HepG2 (cell line): ENCODE measurements around the gene ART1. TPM values are rescaled to one million over a fixed set of nuclear protein-coding genes. Genes with fewer than 3 reads are reported as not detected.
"Not testable (repeated sequence)": the region's sequence is repeated elsewhere in the genome, so short reads cannot be mapped to it uniquely, and the experiment has no call there.

ENCODE experiments used
- ATAC-seq: fragments of 200-7000 bp; cut with Tn5 transposase; 3 replicates; pipeline ENCODE4 v1.9.1; 2020; ENCODE audit warnings: mild to moderate bottlenecking, moderate library complexity
- BruUV-seq: library from RNA; stranded (reverse); fragments of 400-500 nt; replicated peaks from 2 replicates; lab custom pipeline; 2021; lab: Mats Ljungman, UMichigan
- CTCF ChIA-PET: fragments of 300-600 bp; formaldehyde crosslinking; extraction: SDS; loops from one replicate; lab custom pipeline; 2021; ENCODE audit warnings: low total read pairs, inconsistent platforms, low intra/inter-chr PET ratio; lab: Yijun Ruan, JAX
- POLR2A ChIA-PET: fragments of 350-600 bp; sonication (Branson Sonifier 250); formaldehyde crosslinking; loops from one replicate; lab custom pipeline; 2020; ENCODE audit warnings: antibody characterized with exemption, inconsistent platforms; lab: Yijun Ruan, JAX
- DNase-seq: peaks from one replicate; pipeline ENCODE4 v3.0.0-alpha.2; 2015; ENCODE audit warnings: low spot score
- FAIRE-seq: peaks from 3 replicates; lab custom pipeline; 2011; peaks lifted over from hg19 to GRCh38; lab: Jason Lieb, UNC
- H2AFZ ChIP-seq: one replicate; pipeline ENCODE4 v1.6.1; 2011; ENCODE audit warnings: low read length, inconsistent platforms
- H3K27ac ChIP-seq: fragments of 300-600 bp; 3 replicates; pipeline ENCODE4 v1.8.0; 2011; ENCODE audit warnings: mixed run types, mild to moderate bottlenecking, mixed read lengths, low read length, inconsistent platforms; ENCODE audit not compliant: insufficient read depth; ENCODE audit errors: extremely low read length
- H3K27me3 ChIP-seq, 2 experiments: fragments of 200-600 bp in 1 of 2; 2 replicates in 1 of 2; 3 replicates in 1 of 2; pipeline versions ENCODE4 v1.6.0 to v1.8.0; 2011; ENCODE audit warnings: low read length in 2 of 2, mild to moderate bottlenecking in 2 of 2, moderate library complexity in 2 of 2, inconsistent platforms in 1 of 2; ENCODE audit not compliant: insufficient read depth in 2 of 2, control insufficient read depth in 1 of 2
- H3K36me3 ChIP-seq, 2 experiments: fragments of 200-600 bp in 1 of 2; replicated peaks in 1 of 2; 2 replicates in 1 of 2; 3 replicates in 1 of 2; pipeline versions ENCODE4 v1.5.1 to v1.8.0; 2011; ENCODE audit warnings: low read length in 2 of 2, inconsistent platforms in 1 of 2; ENCODE audit not compliant: insufficient read depth in 2 of 2, control insufficient read depth in 1 of 2
- H3K4me1 ChIP-seq: 2 replicates; pipeline ENCODE4 v1.5.1; 2012; ENCODE audit warnings: low read length, inconsistent platforms; ENCODE audit not compliant: insufficient read depth
- H3K4me2 ChIP-seq: 2 replicates; pipeline ENCODE4 v1.6.0; 2011; ENCODE audit warnings: low read depth, low read length, inconsistent platforms
- H3K4me3 ChIP-seq, 3 experiments: fragments of 200-600 bp in 1 of 3; sonication (generic), shearing (Covaris generic) in 1 of 3; replicated peaks in 1 of 3; 2 replicates each; pipeline ENCODE4 v1.5.1; 2011 to 2016; ENCODE audit warnings: low read length in 3 of 3, inconsistent platforms in 2 of 3, low read depth in 2 of 3, mild to moderate bottlenecking in 2 of 3, control low read depth in 1 of 3, mixed read lengths in 1 of 3; ENCODE audit not compliant: insufficient read depth in 1 of 3
- H3K79me2 ChIP-seq: one replicate; pipeline ENCODE4 v1.6.1; 2011; ENCODE audit warnings: low read length, inconsistent platforms; ENCODE audit not compliant: insufficient read depth
- H3K9ac ChIP-seq: 2 replicates; pipeline ENCODE4 v1.6.0; 2011; ENCODE audit warnings: mild to moderate bottlenecking, low read depth, low read length, inconsistent platforms; ENCODE audit not compliant: insufficient read depth
- H3K9me3 ChIP-seq: 2 replicates; pipeline ENCODE4 v1.5.1; 2012; ENCODE audit warnings: mild to moderate bottlenecking, low read length
- H4K20me1 ChIP-seq: 2 replicates; pipeline ENCODE4 v1.6.0; 2011; ENCODE audit warnings: inconsistent platforms, mild to moderate bottlenecking, low read length, moderate library complexity; ENCODE audit not compliant: insufficient read depth
- ESRRA ChIP-seq: sonication (generic); formaldehyde crosslinking; IDR thresholded peaks from 2 replicates; pipeline ENCODE4 v1.5.1; 2020; ENCODE audit warnings: mild to moderate bottlenecking, low read depth, missing genetic modification reagents
- KMT2A ChIP-seq: sonication (generic); formaldehyde crosslinking; IDR thresholded peaks from 2 replicates; pipeline ENCODE4 v1.4.0; 2020; ENCODE audit warnings: missing genetic modification reagents
- NONO ChIP-seq, 2 experiments: fragments of 450-650 bp in 1 of 2; sonication (generic) in 1 of 2; formaldehyde crosslinking in 1 of 2; IDR thresholded peaks in 1 of 2; conservative IDR thresholded peaks in 1 of 2; 2 replicates each; pipeline versions ENCODE4 v1.6.1 to v1.8.0; 2017 to 2022; ENCODE audit warnings: mild to moderate bottlenecking in 1 of 2, missing genetic modification reagents in 1 of 2, moderate library complexity in 1 of 2
- SP140L ChIP-seq: sonication (generic); formaldehyde crosslinking; IDR thresholded peaks from 2 replicates; pipeline ENCODE4 v1.4.0; 2020; ENCODE audit warnings: missing genetic modification reagents, borderline replicate concordance
- SRSF1 ChIP-seq: fragments of 200-400 bp; formaldehyde crosslinking; optimal IDR thresholded peaks from 2 replicates; pipeline ENCODE3; 2017; ENCODE audit warnings: mild to moderate bottlenecking, low read depth, low read length, moderate library complexity
- WGBS: methylation state at CpG from one replicate; pipeline ENCODE4 v1.1.6; 2017; ENCODE audit warnings: low lambda C conversion rate; 5-methylcytosine and 5-hydroxymethylcytosine counted together
- in situ Hi-C: cut with HindIII; loops from 2 replicates; pipeline ENCODE4 v1.10.0; 2017; ENCODE audit warnings: low pct_unique_long_range_greater_than_20kb; ENCODE audit not compliant: extremely low pct_ligation_motif_present
- intact Hi-C: fragments of 100-400 bp; cut with micrococcal nuclease; formaldehyde crosslinking; loops from one replicate; pipeline ENCODE4 v1.10.0; 2022; ENCODE audit not compliant: unreplicated experiment
- polyA plus RNA-seq, 8 experiments: library from polyadenylated mRNA; depleted of rRNA in 3 of 8; stranded (reverse) in 7 of 8; unstranded in 1 of 8; fragments of >200 nt; fragmentation: Illumina TruSeq in 4 of 8; extraction: Trizol in 4 of 8; gene quantifications; 2 replicates each; pipeline versions ENCODE4 v1.2.1 to v1.2.3, GENCODE V29; 2011 to 2016; ENCODE audit warnings: low read depth in 4 of 8, missing spikeins in 1 of 8, mixed read lengths in 1 of 8; ENCODE audit not compliant: insufficient read depth in 1 of 8
- total RNA-seq, 5 experiments: library from RNA; depleted of rRNA; stranded (reverse); fragments of >200 nt; fragmentation: Illumina TruSeq; extraction: Trizol; gene quantifications; 2 replicates each; pipeline ENCODE4 v1.2.3, GENCODE V29; 2016; ENCODE audit warnings: low read depth in 1 of 5

Gene ART1
- total and polyA plus RNA-seq, 2 of the 13 experiments (the other 11 are each of a cell fraction or from before 2014, with no cell fraction given): not detected

DNA sequence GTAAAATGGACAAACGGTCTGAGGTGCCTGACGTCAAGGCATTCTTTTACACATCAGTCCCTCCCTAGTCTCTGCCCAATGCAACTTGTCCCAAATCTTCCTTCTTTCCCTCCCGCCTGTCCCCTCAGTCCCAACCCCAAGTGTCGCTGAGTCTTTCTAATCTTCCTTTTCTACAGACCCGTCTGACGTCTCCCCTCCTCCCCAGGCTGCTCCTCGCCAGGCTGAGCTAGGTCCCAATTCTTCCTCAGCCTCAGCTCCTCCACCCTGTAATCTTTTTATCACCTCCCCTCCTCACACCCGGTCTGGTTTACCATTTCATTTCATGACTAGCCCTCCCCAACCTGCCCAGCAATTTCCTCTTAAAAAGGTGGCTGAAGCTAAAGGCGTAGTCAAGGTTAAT is 4.4 kb downstream of the ART1 start:
- CTCF ChIA-PET, H4K20me1 ChIP-seq, DNase-seq, H3K4me1 ChIP-seq, H3K4me3 ChIP-seq, H3K9me3 ChIP-seq, POLR2A ChIA-PET, ATAC-seq, BruUV-seq, H2AFZ ChIP-seq, H3K4me2 ChIP-seq, H3K79me2 ChIP-seq, H3K36me3 ChIP-seq, intact Hi-C loops, in situ Hi-C loops, H3K9ac ChIP-seq, H3K27ac ChIP-seq, FAIRE-seq: not testable (repeated sequence)
- WGBS: 19% methylated on average over 9 of the region's 9 CpGs
- H3K27me3 ChIP-seq: peaks cover 1 to 21% of the 10 kb centered on the region in 2 experiments; a peak in 4 of 5 replicates

DNA sequence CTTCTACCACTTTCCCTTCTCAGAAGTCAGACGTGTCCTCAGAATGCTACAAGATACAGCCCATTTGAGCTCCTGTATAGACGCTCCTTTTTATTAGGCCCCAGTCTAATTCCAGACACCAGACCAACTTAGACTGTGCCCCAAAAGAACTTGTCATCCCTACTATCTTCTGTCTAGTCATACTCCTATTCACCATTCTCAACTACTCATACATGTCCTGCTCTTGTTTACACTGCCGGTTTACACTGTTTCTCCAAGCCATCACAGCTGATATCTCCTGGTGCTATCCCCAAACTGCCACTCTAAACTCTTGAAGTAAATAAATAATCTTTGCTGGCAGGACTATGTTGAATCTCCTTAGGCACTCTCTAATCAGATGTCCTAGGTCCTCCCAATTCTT is 7.6 kb downstream of the ART1 start:
- H3K9ac ChIP-seq, H3K4me1 ChIP-seq, H3K27ac ChIP-seq, FAIRE-seq, BruUV-seq, CTCF ChIA-PET, DNase-seq, H3K4me2 ChIP-seq, in situ Hi-C loops, POLR2A ChIA-PET, H3K36me3 ChIP-seq, H3K4me3 ChIP-seq, H3K79me2 ChIP-seq, intact Hi-C loops, ATAC-seq, H3K9me3 ChIP-seq, H4K20me1 ChIP-seq, H2AFZ ChIP-seq: not testable (repeated sequence)
- WGBS: 42% methylated on average over 3 of the region's 3 CpGs
- peaks cover 1 to 12% of the 10 kb centered on the region in 2 experiments; a peak in 4 of 5 replicates for H3K27me3 ChIP-seq

DNA sequence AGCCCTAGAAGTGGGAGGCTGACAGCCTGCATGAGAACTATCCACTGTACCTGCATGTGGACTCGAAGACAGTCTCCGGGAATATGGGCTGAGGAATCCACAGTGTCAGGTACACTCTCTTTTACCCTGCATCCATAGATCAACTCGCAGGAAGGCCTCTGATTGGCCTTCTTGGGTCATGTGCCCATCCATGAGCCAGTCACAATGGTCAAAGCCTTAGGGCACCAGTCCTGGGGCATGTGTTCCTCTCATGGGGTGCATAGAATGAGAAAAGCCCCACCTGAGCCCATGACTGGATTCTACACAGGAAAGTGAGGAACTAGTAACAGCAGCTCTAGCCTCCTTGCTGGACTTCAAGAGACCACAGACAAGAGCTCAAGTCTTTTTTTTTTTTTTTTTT is 10.6 kb downstream of the ART1 start:
- DNase-seq (no peak), FAIRE-seq (no peak), ATAC-seq (no peak; the same call in 2 of the 3 replicates)
- peaks cover 2 to 28% of the 10 kb centered on the region in 2 experiments; a peak in 4 of 5 replicates for H3K27me3 ChIP-seq
- no peaks in the 10 kb centered on the region for H4K20me1 ChIP-seq
- ChIA-PET CTCF (no interaction called here), POLR2A (no interaction called here)
- no peak overlapping the region for H2AFZ ChIP-seq
- 6% methylated on average over 2 of the region's 3 CpGs for WGBS
- H3K4me3 ChIP-seq: no peak overlapping the region
- H3K36me3 ChIP-seq: no peaks in the 10 kb centered on the region
- H3K79me2 ChIP-seq: no peaks in the 10 kb centered on the region
- in situ Hi-C loops (no loop called here), intact Hi-C loops (no loop called here)
- H3K9ac ChIP-seq: no peak overlapping the region
- H3K4me1 ChIP-seq: no peaks in the 10 kb centered on the region
- H3K27ac ChIP-seq: no peak overlapping the region
- H3K4me2 ChIP-seq: no peak overlapping the region
- no peaks in the 10 kb centered on the region for H3K9me3 ChIP-seq
- no TSS peak for BruUV-seq
- TF ChIP-seq NONO (IDR thresholded peaks at IDR 0.05) (no peak), NONO (CRISPR knock-in tag; conservative IDR thresholded peaks at IDR 0.05) (no peak), ESRRA (CRISPR knock-in tag) (no peak), SP140L (CRISPR knock-in tag) (no peak), KMT2A (CRISPR knock-in tag) (no peak), SRSF1 (no peak)
